Measurements from ENCODE around the gene MOV10. TPM values are rescaled to one million over a fixed set of nuclear protein-coding genes. Genes with fewer than 3 reads are reported as not detected.

The MOV10 gene
- polyA plus RNA-seq, 1 of the 3 experiments (the other 2 are of a cell fraction): 87.4 TPM

Small RNA genes within 50 kb of the gene (small RNA-seq; reads per million reads assigned to genes)
- 0 to 1.1 (median 0) reads per million in 7 experiments for gene RNU7-70P

Other genes with a start within 250 kb of the MOV10 start
- gene WNT2B, start 165.7 kb upstream of the MOV10 start, polyA plus RNA-seq (2012; rRNA removed): 3.4 and 4.3 TPM in 2 replicates
- gene ST7L, start 55.5 kb upstream of the MOV10 start, polyA plus RNA-seq (2012; rRNA removed): 16.3 and 17.9 TPM in 2 replicates
- gene CAPZA1, start 54.8 kb upstream of the MOV10 start, polyA plus RNA-seq (2012; rRNA removed): 50.8 and 71.8 TPM in 2 replicates
- 961 and 1,028 TPM in 2 replicates for gene RHOC, start 32.5 kb downstream of the MOV10 start, polyA plus RNA-seq (2012; rRNA removed)
- 5.3 and 6.7 TPM in 2 replicates for gene PPM1J, start 40.7 kb downstream of the MOV10 start, polyA plus RNA-seq (2012; rRNA removed)